Cardiac fibroblast (primary cell): ENCODE results near the gene DNAAF5.

Source experiments
- DNase-seq, 2 donors: peaks; one replicate each; pipeline versions ENCODE4 v3.0.0 to v3.0.0-alpha.2; 2010; ENCODE audit warnings: low read depth in 2 of 2
- H3K4me3 ChIP-seq, 2 donors: replicated peaks in 1 of 2; 1 replicate in 1 of 2; 2 replicates in 1 of 2; pipeline ENCODE4 v1.5.1; 2011; ENCODE audit warnings: low read depth in 2 of 2, low read length in 2 of 2, mild to moderate bottlenecking in 2 of 2, moderate library complexity in 1 of 2
- CTCF ChIP-seq: IDR thresholded peaks from one replicate; pipeline ENCODE4 v1.5.1; 2011; ENCODE audit warnings: low read depth, mild to moderate bottlenecking, low read length, inconsistent platforms

Gene DNAAF5

GRCh38 chr7:815284-816216 is 89.1 kb downstream of the DNAAF5 start:
- DNase-seq = no peak

GRCh38 chr7:816300-816750 is 89.8 kb downstream of the DNAAF5 start:
- H3K4me3 ChIP-seq = peak overlapping the region; percentile 71 to 80
- peak; percentile 96 to 98 for DNase-seq
- TF ChIP-seq CTCF = no peak

More at GRCh38 chr7:815284-816216, 89.1 kb downstream of the DNAAF5 start:
- no peak for TF ChIP-seq CTCF
- H3K4me3 ChIP-seq = peak overlapping the region; percentile 54

DNA sequence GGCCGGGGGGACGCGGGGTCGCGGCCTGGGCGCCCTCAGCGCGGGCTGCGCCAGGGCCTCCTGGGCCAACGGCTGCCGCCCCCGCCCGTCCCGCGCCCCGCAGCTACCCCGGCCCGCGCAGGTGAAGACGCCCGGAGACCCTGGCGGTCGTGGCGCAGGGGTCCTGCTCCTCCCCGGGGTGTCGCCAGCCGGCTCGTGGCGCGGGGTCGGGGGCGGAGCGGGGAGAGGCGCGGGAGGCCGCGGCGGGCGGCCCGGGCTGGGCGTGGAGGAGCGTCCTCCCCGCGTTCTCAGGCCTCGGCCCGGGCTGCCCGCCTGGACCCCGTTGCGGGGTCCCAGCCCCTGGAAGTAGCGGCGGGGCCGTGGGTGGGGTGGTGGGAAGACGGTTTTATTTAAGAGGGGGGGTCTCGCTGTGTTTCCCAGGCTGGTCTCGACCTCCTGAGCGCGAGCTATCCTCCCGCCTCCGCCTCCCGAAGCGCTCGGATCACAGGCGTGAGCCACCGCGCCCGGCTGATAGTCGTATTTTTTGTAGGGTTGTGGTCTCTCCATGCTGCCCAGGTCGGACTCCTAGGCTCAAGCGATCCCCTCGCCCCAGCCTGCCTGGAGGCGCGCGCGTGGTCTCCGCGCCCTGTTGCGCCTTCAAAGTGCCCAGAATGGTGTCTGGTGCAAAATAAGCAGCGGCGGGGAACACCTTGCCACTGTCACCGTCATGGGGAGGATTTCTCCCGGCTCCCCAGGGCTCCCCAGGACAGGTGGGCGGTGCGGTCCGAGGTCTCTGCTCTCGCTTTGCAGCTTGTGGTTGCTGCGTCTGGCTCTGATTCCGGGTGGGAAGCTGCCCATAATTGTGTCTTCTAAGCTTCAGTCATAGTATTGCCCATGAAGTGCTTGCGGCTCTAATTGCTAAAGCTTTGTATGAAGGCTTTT is 90.5 kb downstream of the DNAAF5 start:
- peak in 1 of 2 donors; percentile 20 for DNase-seq
- no peak for TF ChIP-seq CTCF
- peak overlapping the region; percentile 71 to 80 for H3K4me3 ChIP-seq

GRCh38 chr7:818031-818699 is 91.7 kb downstream of the DNAAF5 start:
- H3K4me3 ChIP-seq = no peak overlapping the region
- peak; percentile 46 for TF ChIP-seq CTCF
- peak; percentile 39 to 79 for DNase-seq

GRCh38 chr7:820341-820740 is 93.8 kb downstream of the DNAAF5 start:
- DNase-seq = no peak
- H3K4me3 ChIP-seq = no peak overlapping the region
- no peak for TF ChIP-seq CTCF

GRCh38 chr7:821688-822087 is 95.2 kb downstream of the DNAAF5 start:
- H3K4me3 ChIP-seq = no peak overlapping the region
- DNase-seq = no peak
- TF ChIP-seq CTCF = no peak
